Smooth muscle cell (in vitro differentiated cells): ENCODE data around the gene DCDC2B. TPM values are rescaled to one million over a fixed set of nuclear protein-coding genes. Genes with fewer than 3 reads are reported as not detected.
A peak's percentile ranks its signal among the peaks of the same experiment; 100 is the strongest.

Experiments used
- DNase-seq: peaks from one replicate; lab custom pipeline; 2025; ENCODE audit not compliant: unreplicated experiment; lab: John Stamatoyannopoulos, UW
- H2AFZ ChIP-seq: fragments of 200-600 bp; sonication (generic); 2 replicates; pipeline ENCODE4 v1.6.0; 2016; ENCODE audit warnings: antibody characterized with exemption, low read depth, mild to moderate bottlenecking
- H3F3A ChIP-seq: fragments of 200-600 bp; sonication (generic); 2 replicates; pipeline ENCODE4 v1.6.0; 2017; ENCODE audit warnings: antibody characterized with exemption, low read depth
- H3K27ac ChIP-seq: fragments of 200-600 bp; sonication (generic); 2 replicates; pipeline ENCODE4 v1.5.1; 2016; ENCODE audit warnings: low read depth, mild to moderate bottlenecking
- H3K27me3 ChIP-seq: fragments of 200-600 bp; sonication (generic); 2 replicates; pipeline ENCODE4 v1.6.1; 2016; ENCODE audit warnings: low read depth, mild to moderate bottlenecking
- H3K36me3 ChIP-seq: fragments of 200-600 bp; sonication (generic); 2 replicates; pipeline ENCODE4 v1.5.1; 2016; ENCODE audit warnings: low read depth
- H3K4me1 ChIP-seq: fragments of 200-600 bp; sonication (generic); 2 replicates; pipeline ENCODE4 v1.5.1; 2016; ENCODE audit warnings: low read depth
- H3K4me2 ChIP-seq: fragments of 200-600 bp; sonication (generic); 2 replicates; pipeline ENCODE4 v1.6.0; 2016; ENCODE audit warnings: mild to moderate bottlenecking
- H3K4me3 ChIP-seq: fragments of 200-600 bp; sonication (generic); 2 replicates; pipeline ENCODE4 v1.5.1; 2016; ENCODE audit warnings: mild to moderate bottlenecking
- H3K79me2 ChIP-seq: fragments of 200-600 bp; sonication (generic); 2 replicates; pipeline ENCODE4 v1.6.0; 2016; ENCODE audit warnings: low read depth, mild to moderate bottlenecking
- H3K9ac ChIP-seq: fragments of 200-600 bp; sonication (generic); 2 replicates; pipeline ENCODE4 v1.6.0; 2016; ENCODE audit warnings: low read depth
- H3K9me3 ChIP-seq: fragments of 200-600 bp; sonication (generic); replicated peaks from 2 replicates; pipeline ENCODE4 v1.5.1; 2016; ENCODE audit warnings: low read depth
- H4K20me1 ChIP-seq: fragments of 200-600 bp; sonication (generic); 2 replicates; pipeline ENCODE4 v1.6.0; 2016; ENCODE audit warnings: low read depth
- WGBS: methylation state at CpG from one replicate; pipeline ENCODE4 v1.1.7; 2016; ENCODE audit warnings: low lambda C conversion rate; 5-methylcytosine and 5-hydroxymethylcytosine counted together
- polyA plus RNA-seq: library from polyadenylated mRNA; unstranded; fragments of >200 nt; fragmentation: Nextera tagmentation; extraction: Ambion mirVana; gene quantifications from 2 replicates; pipeline ENCODE4 v1.2.1, GENCODE V29; 2016
- total RNA-seq: library from RNA; depleted of rRNA; stranded (reverse); fragments of >200 nt; gene quantifications from 2 replicates; pipeline ENCODE4 v1.2.3, GENCODE V29; 2014
- TF ChIP-seq, protein P1 (sequence below): fragments of 200-600 bp; sonication (generic); IDR thresholded peaks from 2 replicates; pipeline ENCODE4 v1.5.1; 2017; ENCODE audit warnings: borderline replicate concordance, mild to moderate bottlenecking, antibody characterized with exemption; ENCODE audit not compliant: insufficient read depth, poor library complexity, severe bottlenecking

Gene DCDC2B
- total and polyA plus RNA-seq, 2 experiments from 2014 or later, result not detected

DNA sequence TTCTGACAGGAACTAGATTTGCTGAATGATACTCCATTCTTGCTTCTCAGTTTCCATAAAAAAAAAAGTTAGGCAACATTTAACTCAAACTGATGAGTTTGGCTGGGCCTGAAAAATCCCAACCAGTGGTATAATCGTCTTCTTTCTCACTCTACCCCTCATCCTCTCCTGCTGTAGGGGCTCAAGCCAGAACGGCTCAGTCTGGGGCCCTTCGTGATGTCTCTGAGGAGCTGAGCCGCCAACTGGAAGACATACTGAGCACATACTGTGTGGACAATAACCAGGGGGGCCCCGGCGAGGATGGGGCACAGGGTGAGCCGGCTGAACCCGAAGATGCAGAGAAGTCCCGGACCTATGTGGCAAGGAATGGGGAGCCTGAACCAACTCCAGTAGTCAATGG lies 27.8 kb upstream of the DCDC2B start:
- Histone ChIP-seq H3K4me3 (peak overlapping the region; percentile 66), H3K9me3 (no peaks in the 10 kb centered on the region), H4K20me1 (peaks cover 54% of the 10 kb centered on the region), H3K9ac (peak overlapping the region; percentile 92), H3K79me2 (peaks cover 56% of the 10 kb centered on the region), H3F3A (peaks cover 11% of the 10 kb centered on the region), H3K36me3 (no peaks in the 10 kb centered on the region), H3K27me3 (no peaks in the 10 kb centered on the region), H3K4me2 (peak overlapping the region; percentile 94), H3K4me1 (peaks cover 20% of the 10 kb centered on the region), H2AFZ (no peak overlapping the region), H3K27ac (peak overlapping the region; percentile 96)
- TF ChIP-seq, protein P1, sequence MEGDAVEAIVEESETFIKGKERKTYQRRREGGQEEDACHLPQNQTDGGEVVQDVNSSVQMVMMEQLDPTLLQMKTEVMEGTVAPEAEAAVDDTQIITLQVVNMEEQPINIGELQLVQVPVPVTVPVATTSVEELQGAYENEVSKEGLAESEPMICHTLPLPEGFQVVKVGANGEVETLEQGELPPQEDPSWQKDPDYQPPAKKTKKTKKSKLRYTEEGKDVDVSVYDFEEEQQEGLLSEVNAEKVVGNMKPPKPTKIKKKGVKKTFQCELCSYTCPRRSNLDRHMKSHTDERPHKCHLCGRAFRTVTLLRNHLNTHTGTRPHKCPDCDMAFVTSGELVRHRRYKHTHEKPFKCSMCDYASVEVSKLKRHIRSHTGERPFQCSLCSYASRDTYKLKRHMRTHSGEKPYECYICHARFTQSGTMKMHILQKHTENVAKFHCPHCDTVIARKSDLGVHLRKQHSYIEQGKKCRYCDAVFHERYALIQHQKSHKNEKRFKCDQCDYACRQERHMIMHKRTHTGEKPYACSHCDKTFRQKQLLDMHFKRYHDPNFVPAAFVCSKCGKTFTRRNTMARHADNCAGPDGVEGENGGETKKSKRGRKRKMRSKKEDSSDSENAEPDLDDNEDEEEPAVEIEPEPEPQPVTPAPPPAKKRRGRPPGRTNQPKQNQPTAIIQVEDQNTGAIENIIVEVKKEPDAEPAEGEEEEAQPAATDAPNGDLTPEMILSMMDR, result no peak
- 88% methylated on average over 9 of the region's 9 CpGs for WGBS
- no peak for DNase-seq

DNA sequence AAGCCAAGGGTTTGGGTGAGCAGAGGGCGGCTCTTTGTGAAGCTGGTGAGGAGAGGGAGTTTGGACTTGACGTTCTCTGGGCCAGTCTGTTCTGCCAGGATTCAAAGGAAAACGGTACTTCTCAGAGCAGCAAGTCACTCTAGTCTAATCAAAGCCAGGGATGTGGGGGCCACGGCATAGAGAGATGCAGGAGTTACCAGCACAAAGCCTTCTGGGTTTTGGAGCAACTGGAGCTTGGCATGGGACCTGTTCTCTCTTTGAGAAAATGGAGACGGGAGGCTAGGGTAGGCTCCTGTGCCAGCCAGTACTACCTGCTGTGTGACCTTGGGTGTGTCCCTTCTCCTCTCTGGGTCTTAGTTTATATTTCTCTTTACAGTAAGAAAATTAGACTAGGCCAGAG lies 27.3 kb upstream of the DCDC2B start:
- DNase-seq, result no peak
- Histone ChIP-seq H3K4me2 (peak overlapping the region; percentile 94), H3K79me2 (peaks cover 61% of the 10 kb centered on the region), H3K9me3 (no peaks in the 10 kb centered on the region), H3K9ac (peak overlapping the region; percentile 92), H3K4me3 (peak overlapping the region; percentile 66), H2AFZ (no peak overlapping the region), H3F3A (peaks cover 11% of the 10 kb centered on the region), H3K4me1 (peaks cover 20% of the 10 kb centered on the region), H4K20me1 (peaks cover 59% of the 10 kb centered on the region), H3K27me3 (no peaks in the 10 kb centered on the region), H3K36me3 (no peaks in the 10 kb centered on the region), H3K27ac (peak overlapping the region; percentile 96)
- WGBS, result 89% methylated on average over 5 of the region's 5 CpGs
- TF ChIP-seq, protein P1, result no peak

DNA sequence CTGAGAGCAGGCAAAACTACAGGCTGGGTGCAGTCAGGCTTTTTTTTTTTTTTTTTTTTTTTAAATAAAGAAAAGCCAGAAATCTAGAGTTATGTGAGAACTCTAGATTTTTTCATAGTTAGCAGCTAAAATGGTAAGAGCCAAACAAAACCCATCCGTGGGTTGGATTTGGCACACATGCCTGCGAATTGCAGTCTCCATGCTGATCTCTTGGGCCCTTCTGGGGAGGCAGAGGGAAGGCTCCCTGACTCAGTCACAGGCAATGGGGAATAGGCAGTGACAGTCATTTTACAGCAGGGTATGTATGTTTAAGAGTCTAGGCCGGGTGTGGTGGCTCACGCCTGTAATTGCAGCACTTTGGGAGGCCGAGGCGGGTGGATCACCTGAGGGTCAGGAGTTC lies 26.8 kb upstream of the DCDC2B start:
- peaks cover 20% of the 10 kb centered on the region for H3K4me1 ChIP-seq
- peaks cover 4% of the 10 kb centered on the region for H3K36me3 ChIP-seq
- H3K27ac ChIP-seq, result no peak overlapping the region
- H4K20me1 ChIP-seq, result peaks cover 64% of the 10 kb centered on the region
- H3K79me2 ChIP-seq, result peaks cover 66% of the 10 kb centered on the region
- no peaks in the 10 kb centered on the region for H3K27me3 ChIP-seq
- no peak overlapping the region for H3K9ac ChIP-seq
- H3K4me3 ChIP-seq, result peak overlapping the region; percentile 66
- H2AFZ ChIP-seq, result no peak overlapping the region
- no peak for DNase-seq
- no peaks in the 10 kb centered on the region for H3K9me3 ChIP-seq
- peak overlapping the region; percentile 94 for H3K4me2 ChIP-seq
- TF ChIP-seq, protein P1, result no peak
- 92% methylated on average over 6 of the region's 6 CpGs for WGBS
- H3F3A ChIP-seq, result peaks cover 11% of the 10 kb centered on the region

DNA sequence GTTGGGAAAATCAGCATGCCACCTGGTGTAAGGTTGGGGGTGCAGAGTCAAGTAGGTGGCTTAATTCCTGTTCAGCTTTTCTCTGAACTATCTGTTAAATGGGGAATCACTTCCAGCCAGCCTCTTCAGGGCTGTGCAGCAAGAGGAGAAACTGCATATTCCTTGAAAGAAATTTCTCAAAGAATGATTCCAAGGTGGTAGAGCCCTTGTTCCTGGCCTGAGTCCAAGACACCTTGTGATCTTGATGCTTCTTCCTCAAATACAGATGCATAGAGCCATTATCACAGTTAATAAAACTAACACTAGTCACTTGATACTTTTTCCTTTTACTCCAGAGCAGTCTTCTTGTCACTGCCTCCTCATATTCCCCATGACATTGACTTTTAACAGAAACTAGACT lies 24.2 kb upstream of the DCDC2B start:
- Histone ChIP-seq H3K79me2 (peaks cover 76% of the 10 kb centered on the region), H3K9ac (no peak overlapping the region), H3K4me2 (no peak overlapping the region), H3K4me1 (peaks cover 14% of the 10 kb centered on the region), H3K27me3 (no peaks in the 10 kb centered on the region), H3K4me3 (no peak overlapping the region), H2AFZ (no peak overlapping the region), H4K20me1 (peaks cover 90% of the 10 kb centered on the region), H3K36me3 (peaks cover 5% of the 10 kb centered on the region), H3K9me3 (no peaks in the 10 kb centered on the region), H3F3A (no peaks in the 10 kb centered on the region), H3K27ac (no peak overlapping the region)
- TF ChIP-seq, protein P1, result no peak
- no peak for DNase-seq
